Subcutaneous abdominal adipose tissue (tissue), 5 donors: Measurements from ENCODE around the gene INSC.

ENCODE experiments used
- H3K27ac ChIP-seq: one replicate; pipeline ENCODE4 v1.7.0; 2013; ENCODE audit warnings: low read depth, mild to moderate bottlenecking, inconsistent platforms, low read length, moderate library complexity
- H3K27me3 ChIP-seq, 5 donors: one replicate each; pipeline ENCODE4 v1.7.0; 2013; ENCODE audit warnings: low read length in 5 of 5, inconsistent platforms in 1 of 5; ENCODE audit not compliant: control insufficient read depth in 5 of 5, insufficient read depth in 4 of 5
- H3K36me3 ChIP-seq, 5 donors: one replicate each; pipeline ENCODE4 v1.7.0; 2013; ENCODE audit warnings: low read length in 5 of 5; ENCODE audit not compliant: control insufficient read depth in 5 of 5, insufficient read depth in 5 of 5
- H3K4me1 ChIP-seq, 5 donors: one replicate each; pipeline ENCODE4 v1.7.0; 2013; ENCODE audit warnings: low read length in 5 of 5, mild to moderate bottlenecking in 3 of 5, moderate library complexity in 1 of 5; ENCODE audit not compliant: control insufficient read depth in 5 of 5, insufficient read depth in 5 of 5
- H3K4me3 ChIP-seq, 5 donors: one replicate each; pipeline ENCODE4 v1.7.0; 2013; ENCODE audit warnings: low read length in 5 of 5, low read depth in 1 of 5
- H3K9ac ChIP-seq, 5 donors: one replicate each; pipeline ENCODE4 v1.7.0; 2013; ENCODE audit warnings: low read length in 5 of 5, mild to moderate bottlenecking in 4 of 5, moderate library complexity in 3 of 5
- H3K9me3 ChIP-seq, 5 donors: one replicate each; pipeline ENCODE4 v1.7.0; 2013; ENCODE audit warnings: low read length in 5 of 5; ENCODE audit not compliant: control insufficient read depth in 5 of 5
- donor health status: healthy.
- donor health status: healthy.
- donor health status: healthy.
- donor health status: healthy.
- donor health status: healthy.

INSC gene

DNA sequence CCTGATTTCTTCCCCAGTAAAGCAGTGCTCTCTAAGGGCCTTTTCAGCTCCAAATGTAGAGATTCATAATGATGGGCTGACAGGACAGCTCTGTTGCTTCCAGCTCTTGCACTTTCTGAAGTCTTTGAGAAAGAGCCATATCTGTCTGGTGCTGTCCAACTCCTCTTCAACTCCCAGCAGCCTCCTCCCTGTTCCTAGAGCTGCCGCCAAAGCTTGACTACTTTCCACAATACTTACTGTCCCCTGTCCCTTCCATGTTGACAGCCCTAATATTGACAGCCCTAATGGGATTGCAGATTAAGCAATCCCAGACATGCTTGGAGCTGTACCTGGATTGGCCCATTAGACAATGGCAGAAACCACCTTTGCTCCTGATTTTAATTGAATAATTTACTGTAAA, 29.6 kb downstream of the INSC start:
- Histone ChIP-seq H3K27me3 (peaks cover 0 to 4% (median 0%) of the 10 kb centered on the region in 5 donors), H3K9me3 (no peaks in the 10 kb centered on the region), H3K27ac (no peak overlapping the region), H3K9ac (no peak overlapping the region), H3K4me1 (no peaks in the 10 kb centered on the region), H3K36me3 (no peaks in the 10 kb centered on the region), H3K4me3 (no peak overlapping the region)

DNA sequence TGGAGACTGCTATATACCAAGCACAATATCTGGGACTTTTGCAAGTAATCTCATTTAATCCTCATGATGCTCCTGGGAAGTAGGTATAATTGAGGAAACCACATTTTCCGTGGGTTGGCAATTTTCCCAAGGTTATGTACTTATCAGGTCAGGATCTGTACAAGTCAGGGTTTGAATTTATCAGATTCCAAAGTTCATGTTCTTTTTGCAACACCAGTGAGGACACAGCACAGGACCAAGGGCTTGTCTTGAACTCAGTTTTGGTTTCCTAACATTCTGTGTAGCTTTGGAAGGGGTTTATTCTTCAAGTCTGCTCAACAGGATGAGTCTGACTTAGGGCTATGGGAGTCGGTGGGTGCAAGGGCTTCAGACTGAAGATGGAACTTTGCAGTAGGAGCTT, 30.4 kb downstream of the INSC start:
- H3K9ac ChIP-seq, result no peak overlapping the region
- H3K4me3 ChIP-seq, result no peak overlapping the region
- H3K4me1 ChIP-seq, result no peaks in the 10 kb centered on the region
- H3K36me3 ChIP-seq, result no peaks in the 10 kb centered on the region
- no peaks in the 10 kb centered on the region for H3K9me3 ChIP-seq
- peaks cover 0 to 4% (median 0%) of the 10 kb centered on the region in 5 donors for H3K27me3 ChIP-seq
- no peak overlapping the region for H3K27ac ChIP-seq

DNA sequence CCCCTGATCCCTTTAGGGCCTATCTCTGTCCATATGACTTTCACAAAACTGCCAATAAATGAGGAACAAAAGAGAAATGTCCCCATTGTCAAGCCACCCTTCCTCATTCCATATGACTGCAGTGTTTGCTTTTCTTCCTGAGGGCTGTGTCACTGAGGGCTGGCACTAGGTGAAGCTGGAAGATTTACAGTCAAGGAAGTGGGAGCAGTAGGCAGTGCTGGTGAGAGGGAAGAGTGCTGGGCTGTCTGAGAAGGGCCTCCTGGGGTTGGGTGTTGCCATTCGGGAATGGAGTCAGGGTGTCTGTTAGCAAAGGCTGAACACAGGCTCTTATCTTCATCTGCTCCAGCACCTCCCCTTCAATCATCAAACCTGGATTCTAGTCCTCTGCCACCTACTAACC, 30.9 kb downstream of the INSC start:
- H3K4me1 ChIP-seq, result no peaks in the 10 kb centered on the region
- no peak overlapping the region for H3K4me3 ChIP-seq
- no peak overlapping the region for H3K27ac ChIP-seq
- peaks cover 0 to 4% (median 0%) of the 10 kb centered on the region in 5 donors for H3K27me3 ChIP-seq
- H3K9me3 ChIP-seq, result no peaks in the 10 kb centered on the region
- no peaks in the 10 kb centered on the region for H3K36me3 ChIP-seq
- H3K9ac ChIP-seq, result no peak overlapping the region

DNA sequence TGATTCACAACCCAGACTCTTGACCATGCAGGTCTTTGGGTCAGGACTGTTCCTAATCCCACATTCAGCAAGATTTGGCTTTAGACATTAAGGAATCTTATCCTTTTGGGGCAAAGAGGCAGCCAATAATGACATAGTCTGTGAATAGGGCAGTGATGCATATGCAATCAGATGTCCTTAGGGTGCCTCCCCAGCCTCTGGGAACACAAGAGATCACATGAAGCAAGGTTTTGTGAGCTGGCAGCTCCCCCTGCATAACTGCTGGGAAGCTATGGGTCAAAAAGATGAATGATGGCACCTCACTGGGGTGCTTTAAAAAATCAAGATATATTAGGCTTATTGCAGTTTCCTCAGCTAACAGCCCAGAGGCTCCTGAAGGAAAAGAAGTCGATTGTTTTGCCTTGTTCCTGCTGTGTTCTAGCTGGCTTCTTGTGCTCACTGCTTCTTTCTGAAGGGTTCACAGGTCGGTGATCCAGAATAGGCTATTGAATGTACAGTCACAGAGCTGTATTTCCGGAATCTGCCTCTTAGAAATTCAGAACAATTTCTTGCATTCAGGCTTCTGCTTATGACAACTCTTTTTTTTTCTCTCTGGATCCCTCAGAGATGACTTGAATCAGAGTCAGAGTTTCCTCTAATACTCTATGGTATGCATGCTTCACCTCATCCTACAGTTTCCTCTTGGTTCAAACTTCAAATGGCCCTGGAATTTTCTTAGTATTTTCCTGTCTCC, 31.7 kb downstream of the INSC start:
- Histone ChIP-seq H3K36me3 (no peaks in the 10 kb centered on the region), H3K4me3 (no peak overlapping the region), H3K27ac (no peak overlapping the region), H3K27me3 (peaks cover 0 to 4% (median 0%) of the 10 kb centered on the region in 5 donors), H3K4me1 (no peaks in the 10 kb centered on the region), H3K9me3 (no peaks in the 10 kb centered on the region), H3K9ac (no peak overlapping the region)

DNA sequence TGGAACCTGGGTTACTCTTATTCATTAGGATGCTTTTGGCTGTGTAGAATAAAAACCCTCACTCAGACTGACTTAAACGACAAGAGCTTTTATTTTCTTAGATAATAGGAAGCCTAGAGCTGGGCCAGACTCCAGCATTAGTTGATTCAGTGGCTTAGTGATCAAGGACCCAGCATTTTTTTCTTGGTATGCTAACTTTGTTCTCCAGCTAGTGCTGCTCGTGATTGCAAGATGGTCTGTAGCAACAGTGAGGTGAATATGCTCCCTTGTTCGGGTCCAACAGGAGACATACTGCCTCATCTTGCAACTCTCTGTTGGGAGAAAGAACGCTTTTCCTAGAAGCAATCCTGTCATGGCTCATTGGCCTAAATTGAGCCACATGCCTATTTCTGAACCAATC, 33.4 kb downstream of the INSC start:
- Histone ChIP-seq H3K9ac (no peak overlapping the region), H3K4me1 (no peaks in the 10 kb centered on the region), H3K27ac (no peak overlapping the region), H3K9me3 (no peaks in the 10 kb centered on the region), H3K36me3 (no peaks in the 10 kb centered on the region), H3K4me3 (no peak overlapping the region), H3K27me3 (no peaks in the 10 kb centered on the region)

DNA sequence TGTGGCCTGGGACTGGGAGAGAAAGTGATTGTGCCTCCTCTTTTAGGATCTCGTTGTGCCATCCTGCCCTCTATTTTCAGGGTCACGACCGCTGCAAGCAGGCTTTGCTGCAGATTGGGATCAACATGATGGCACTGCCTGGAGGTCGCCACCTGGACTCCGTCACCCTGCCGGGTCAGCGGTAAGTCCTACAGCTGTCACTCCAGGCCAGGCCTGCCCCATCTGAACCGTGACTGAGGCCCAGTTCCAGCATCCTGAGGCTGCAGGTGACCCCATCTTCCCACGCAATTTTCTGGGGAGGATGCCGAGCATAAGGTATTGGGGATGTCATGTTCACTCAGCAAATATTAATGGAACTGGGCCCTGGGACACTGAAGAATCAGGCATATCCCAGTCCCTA, 34.3 kb downstream of the INSC start:
- Histone ChIP-seq H3K27me3 (no peaks in the 10 kb centered on the region), H3K4me1 (no peaks in the 10 kb centered on the region), H3K27ac (no peak overlapping the region), H3K9me3 (no peaks in the 10 kb centered on the region), H3K9ac (no peak overlapping the region), H3K4me3 (no peak overlapping the region), H3K36me3 (no peaks in the 10 kb centered on the region)

DNA sequence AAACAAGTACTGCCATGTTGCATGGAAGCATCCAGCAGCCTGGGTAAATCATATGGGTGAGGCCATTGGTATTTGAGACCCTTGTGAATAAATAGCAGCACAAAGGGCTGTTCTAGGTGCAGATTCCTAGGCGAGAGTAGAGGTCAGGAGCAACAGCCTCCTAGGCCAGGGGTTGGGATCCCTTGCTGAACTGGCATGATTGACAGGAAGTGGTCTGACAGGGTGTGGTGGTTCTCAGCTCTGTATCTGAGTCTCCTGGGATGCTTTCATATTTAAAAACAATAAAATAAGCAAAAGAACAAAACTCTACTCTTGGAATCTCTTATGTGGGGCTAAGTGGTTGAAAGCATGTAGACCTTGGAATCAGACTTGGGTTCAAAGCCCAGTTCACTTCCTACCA, 35.8 kb downstream of the INSC start:
- Histone ChIP-seq H3K27me3 (no peaks in the 10 kb centered on the region), H3K4me1 (no peaks in the 10 kb centered on the region), H3K4me3 (no peak overlapping the region), H3K27ac (no peak overlapping the region), H3K36me3 (no peaks in the 10 kb centered on the region), H3K9ac (no peak overlapping the region), H3K9me3 (no peaks in the 10 kb centered on the region)

DNA sequence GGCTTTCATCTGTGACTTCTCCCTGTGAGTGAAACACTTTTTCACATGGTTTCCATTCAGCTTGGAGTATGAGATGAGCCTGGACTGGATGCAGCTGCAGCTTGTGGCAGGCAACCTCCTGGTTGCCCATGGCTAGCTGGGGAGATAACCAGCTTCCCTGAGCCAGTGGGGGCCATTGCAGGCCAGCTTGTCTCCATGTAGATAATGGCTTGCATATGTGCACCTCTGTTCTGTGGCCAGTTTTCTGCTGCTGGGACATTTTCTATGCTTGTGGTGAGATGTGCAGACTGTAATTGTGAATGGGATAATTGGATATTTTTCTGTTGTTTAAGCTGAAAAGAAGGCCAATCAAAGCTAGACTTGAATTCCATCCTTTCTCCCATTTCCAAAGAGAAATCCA, 38.5 kb downstream of the INSC start:
- Histone ChIP-seq H3K36me3 (no peaks in the 10 kb centered on the region), H3K9me3 (no peaks in the 10 kb centered on the region), H3K9ac (no peak overlapping the region), H3K27me3 (no peaks in the 10 kb centered on the region), H3K4me1 (peaks cover 0 to 4% (median 1%) of the 10 kb centered on the region in 5 donors), H3K27ac (no peak overlapping the region), H3K4me3 (no peak overlapping the region)

DNA sequence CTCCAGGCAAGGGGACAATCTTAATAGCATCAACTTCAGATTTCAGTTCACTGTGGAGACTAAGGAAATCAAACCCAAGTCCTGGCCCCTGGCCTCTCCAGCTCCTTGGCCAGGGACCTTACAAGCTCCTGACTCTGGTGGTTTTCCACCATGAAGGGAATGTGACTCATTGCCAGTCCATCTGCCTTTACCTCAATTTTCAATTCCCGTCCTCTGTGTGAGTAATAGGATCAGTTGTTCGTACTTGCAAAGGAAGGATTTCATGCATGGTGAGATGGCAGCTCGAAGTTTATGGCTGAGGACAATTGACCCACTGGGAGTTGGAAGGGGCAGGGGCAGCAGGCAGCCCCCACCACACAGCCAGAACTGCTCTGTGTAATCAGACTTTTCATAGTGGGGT, 42.5 kb downstream of the INSC start:
- H3K4me3 ChIP-seq, result no peak overlapping the region
- H3K36me3 ChIP-seq, result no peaks in the 10 kb centered on the region
- no peak overlapping the region for H3K27ac ChIP-seq
- H3K9me3 ChIP-seq, result no peaks in the 10 kb centered on the region
- H3K9ac ChIP-seq, result no peak overlapping the region
- no peaks in the 10 kb centered on the region for H3K27me3 ChIP-seq
- H3K4me1 ChIP-seq, result peaks cover 0 to 6% (median 4%) of the 10 kb centered on the region in 5 donors

DNA sequence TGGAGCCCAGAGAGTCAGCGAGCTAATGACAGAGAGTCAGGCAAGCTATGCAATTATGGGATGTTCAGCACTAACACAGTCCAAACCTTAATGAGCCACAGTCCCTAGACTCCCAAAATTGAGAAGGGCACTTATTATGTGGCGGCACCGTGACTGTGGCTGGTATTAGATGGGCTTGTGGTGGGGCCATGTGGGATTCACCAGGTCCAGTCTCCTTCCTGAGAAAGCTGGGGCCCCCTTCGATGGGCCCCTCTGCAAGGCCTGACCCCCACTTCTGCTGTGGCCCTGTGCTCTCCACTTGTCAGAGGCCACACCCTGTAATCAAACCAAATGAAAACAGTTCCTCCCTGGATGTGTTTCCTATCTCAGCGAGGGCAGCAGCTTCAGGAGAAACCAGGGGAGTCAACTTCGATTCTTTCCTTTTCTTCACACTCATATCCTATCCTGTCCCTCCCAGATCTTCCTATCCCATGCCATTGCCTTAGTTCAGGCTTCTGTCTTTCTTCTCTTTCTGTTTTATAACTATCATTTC, 42.9 kb downstream of the INSC start:
- Histone ChIP-seq H3K9me3 (no peaks in the 10 kb centered on the region), H3K36me3 (no peaks in the 10 kb centered on the region), H3K27me3 (no peaks in the 10 kb centered on the region), H3K27ac (no peak overlapping the region), H3K4me3 (no peak overlapping the region), H3K4me1 (peaks cover 0 to 6% (median 4%) of the 10 kb centered on the region in 5 donors), H3K9ac (no peak overlapping the region)
